Amygdala (tissue), 56 donors: ENCODE data around the gene TMEM198.

Experiments used
- DNase-seq, 56 donors: peaks; one replicate each; lab custom pipeline; 2025; lab: John Stamatoyannopoulos, UW

The TMEM198 gene

DNA sequence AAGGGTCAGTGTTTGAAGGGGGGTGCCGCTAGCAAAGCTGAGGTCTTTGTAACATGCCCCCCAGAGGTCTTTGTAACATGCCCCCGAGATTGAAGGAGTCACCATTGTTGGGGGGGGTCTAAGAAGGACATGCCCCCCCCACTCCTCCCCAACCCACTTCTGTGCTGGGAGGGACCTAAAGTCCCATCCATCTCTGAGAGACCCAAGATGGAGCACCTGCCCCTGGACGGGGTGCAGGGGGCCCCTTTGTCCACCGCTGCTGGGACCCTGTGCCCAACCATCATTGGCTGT lies 35.4 kb upstream of the TMEM198 start:
- no peak for DNase-seq

DNA sequence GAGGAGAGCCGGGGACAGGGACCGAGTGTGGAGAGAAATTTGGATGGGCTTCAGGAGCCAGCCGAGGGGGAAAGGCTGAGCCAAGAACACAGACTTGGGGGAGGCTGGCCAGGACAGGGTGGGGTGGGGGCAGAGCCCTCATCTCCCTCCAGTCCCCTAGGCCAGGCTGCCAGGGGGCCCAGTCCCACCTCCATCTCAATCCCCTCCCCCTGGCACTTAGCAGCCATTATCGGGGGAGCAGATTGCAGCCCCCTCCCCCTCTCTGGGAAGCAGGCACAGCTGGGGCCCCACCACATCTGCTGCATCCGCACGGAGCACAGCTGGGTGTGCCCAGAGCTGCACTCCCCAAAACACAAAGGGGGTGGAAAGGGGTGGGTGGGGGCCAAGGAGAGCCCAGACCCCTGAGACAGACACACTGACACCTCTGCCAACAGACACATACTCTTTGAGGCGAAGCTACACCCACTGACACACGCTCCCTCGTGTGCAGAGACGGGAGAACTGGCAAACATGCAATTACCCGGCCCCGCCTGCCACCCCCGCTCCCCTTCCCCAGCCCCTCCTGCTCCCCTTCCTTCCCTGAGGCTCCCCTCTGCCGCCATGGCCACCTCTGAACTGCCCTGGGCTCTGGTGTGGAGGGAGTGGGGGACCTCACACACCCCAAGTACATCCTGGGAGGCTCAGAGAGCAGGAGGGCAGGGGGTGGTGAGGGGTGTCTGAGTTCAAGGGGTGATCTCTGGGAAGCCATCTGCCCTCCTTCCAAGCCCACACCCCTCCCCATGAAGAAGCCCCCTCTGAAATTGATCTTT lies 34.7 kb upstream of the TMEM198 start:
- DNase-seq, result peak in 2 of 56 donors; percentile 30 to 61

DNA sequence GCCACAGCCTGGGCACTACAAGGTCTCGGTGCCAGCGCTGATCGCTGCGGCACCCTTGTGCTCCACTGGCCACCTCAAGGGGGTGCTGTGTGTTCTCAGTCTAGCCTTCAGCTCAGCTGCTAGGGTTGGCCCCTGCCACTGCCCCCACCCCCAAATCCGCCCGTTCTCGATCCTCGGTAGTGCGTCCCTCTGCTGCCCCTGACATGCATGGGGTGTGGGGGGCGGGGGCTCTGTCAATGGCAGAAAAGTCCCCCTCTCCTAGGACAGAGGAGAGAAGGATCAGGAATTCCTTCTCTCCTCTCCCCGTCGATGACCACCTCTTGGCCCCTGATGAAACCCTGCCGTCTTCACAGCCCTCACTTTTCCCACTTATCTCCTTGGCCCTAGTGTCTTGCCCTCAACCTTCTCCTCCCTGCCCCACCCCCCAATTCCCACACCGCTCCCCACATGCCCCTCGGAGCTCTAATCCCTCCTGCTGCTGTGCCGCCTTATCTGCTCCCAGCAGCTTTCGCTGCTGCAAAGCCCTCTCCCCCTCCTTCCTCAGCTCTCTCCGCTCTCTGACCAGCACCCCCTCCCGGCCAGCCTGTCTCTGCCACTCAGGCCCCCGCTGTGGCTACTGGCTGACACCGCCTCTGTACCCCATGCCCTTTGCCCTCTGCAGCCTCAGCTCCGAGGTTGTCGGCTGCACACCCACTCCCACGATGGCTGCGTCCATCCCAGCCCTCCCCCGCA lies 33.9 kb upstream of the TMEM198 start:
- DNase-seq, result peak in 41 of 56 donors; percentile 3 to 62 (median 41)

DNA sequence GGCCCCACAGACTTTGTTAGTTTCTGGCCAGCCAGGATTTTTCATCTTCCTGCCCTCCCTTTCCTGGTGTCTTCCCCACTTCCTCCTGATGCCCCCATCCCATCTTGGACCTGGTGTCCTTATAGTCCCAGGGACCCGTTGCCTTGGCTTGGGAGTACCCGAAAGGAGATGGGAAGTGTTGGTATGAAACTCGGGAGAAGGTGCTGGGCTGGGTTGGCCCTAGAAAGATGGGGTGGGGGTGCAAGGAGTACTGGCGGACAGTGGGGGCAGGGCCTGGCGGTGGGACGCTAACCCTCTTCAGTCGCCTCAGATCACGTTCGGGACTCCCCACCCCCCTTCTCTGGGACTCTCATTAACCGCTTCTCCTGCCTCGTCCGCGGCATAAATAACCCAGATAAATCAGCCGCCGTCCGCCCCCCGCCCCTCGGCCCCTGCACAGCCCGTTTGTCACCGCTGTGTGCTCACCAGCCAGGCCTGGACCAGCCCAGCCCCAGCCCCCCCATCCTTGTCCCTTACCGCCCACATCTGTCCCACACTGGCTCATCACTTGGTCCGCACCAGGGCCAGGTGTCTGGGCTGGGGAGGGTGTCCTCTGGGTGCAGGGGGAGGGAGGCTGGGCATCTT lies 33.2 kb upstream of the TMEM198 start:
- DNase-seq, result no peak

DNA sequence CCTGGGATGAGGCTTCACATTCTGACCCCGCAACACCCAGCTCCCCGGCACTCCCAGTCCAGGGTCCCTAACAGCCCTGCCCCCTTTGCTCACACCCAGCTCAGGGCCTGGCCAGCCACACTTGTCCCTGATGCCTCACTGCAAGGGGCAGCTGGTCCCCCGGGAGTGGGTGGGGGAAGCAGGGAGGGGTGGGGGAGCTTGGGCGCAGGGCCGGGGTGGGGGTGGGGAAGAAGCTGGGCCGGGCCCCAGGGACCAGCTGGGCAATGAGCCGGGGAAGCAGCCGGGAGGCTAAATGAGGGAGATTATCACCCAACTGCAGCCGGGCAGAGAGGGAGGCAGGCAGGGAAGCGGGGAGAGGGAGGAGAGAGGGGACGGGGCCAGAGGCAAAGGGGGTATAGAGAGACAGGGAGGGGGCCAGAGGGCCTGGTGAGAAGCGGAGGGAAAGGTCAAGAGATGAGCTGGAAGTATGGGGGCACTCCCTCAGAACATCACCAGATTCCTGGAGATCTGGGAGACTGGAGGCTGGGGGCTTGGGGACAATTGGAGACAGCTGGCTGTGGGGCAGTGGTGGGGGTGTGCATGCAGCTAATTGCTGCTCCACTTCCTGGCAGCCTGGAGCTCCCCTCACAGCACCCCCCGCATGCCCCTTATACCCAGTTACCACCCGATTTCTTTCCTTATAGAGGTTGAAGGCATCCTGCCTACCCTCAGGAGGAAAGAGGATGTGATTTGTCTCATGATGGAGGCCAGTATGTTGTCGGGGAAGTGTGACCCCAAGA lies 32.1 kb upstream of the TMEM198 start:
- DNase-seq, result peak in 6 of 56 donors; percentile 4 to 38 (median 18)

DNA sequence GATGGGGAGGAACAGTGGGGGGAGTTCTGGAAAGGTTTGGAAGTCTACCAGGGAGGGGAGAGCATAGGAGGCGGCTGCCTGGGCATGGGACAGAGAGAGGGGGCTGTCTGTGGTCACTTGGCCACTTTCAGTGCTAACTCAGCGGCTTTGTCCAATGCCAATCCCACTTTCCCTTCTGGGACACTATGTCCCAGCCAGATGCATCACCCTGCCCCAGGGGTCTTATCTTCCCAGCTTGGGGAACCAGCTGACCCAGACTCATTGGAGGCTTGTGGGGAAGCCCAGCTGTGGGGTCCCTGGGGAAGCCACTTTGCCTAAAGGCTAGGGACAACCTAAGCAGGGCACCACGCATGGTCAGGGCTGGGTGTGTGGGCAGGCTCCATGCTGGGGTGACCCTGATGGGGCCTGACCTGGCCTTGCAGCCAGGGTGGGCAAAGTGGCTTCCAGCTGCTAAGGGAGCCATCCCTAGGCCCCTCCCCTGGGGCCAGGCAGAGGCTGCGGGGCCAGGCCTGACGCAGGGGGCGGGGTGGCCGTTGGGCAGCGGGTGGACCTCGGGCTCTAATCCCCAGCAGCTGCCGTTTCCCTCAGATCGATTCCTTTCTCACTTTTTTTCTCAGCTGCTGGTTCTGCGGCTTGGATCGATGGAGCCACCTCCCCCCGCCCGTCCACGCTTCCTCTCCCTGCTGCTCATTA lies 31.2 kb upstream of the TMEM198 start:
- DNase-seq, result no peak

DNA sequence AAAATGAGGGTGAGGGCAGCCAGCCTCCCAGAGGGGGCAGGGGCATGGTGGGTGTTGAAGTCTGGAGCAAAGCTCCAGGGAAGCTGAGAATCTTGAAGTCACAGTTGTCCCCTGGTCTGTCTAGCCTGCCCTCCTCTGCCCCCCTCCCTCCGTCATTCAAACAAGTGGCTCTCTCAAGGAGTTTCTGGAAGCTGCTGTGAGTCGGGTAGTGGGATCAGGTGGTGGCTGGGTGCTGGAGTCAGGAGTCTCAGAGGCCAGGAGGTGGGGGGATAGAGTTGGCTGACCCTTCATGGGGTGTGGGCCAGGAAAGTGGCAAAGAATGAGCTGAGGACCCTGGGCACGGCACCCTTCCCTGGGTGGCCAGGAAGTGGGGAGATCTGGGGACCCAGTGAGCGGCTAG lies 30.0 kb upstream of the TMEM198 start:
- DNase-seq, result no peak

DNA sequence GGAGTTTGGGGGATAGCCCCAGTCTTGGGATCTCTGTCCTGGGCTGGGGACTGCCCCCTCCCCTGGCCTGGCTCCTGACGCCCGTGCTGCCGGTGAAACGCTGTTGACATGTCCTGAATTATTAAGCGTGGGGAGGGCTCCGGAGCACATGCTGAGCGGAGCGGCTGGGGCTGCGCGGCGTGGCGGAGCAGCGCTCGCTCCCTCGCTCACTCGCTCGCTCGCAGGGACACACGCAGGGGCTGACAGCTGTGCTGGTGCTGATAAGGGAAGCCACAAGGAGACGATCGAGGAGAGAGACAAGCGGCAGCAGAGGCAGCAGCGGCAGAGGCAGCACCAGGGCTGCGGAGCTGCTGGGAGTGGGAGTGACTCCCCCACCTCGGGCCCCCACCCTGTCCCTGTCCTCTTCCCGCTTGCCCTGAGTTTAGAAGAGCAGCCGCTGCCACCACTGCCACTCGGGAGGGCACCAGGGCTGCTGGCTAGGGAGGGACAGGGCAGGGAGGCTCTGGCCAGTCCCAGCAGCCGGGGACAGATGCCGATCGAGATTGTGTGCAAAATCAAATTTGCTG lies 29.5 kb upstream of the TMEM198 start, which contains the start of gene ASIC4:
TSS of gene ASIC4 (plus strand) at position 287 of the 566 bp plus-strand sequence. CDS start at position 530, 243 bp downstream.
- DNase-seq, result peak in 2 of 56 donors; percentile 11 to 23

DNA sequence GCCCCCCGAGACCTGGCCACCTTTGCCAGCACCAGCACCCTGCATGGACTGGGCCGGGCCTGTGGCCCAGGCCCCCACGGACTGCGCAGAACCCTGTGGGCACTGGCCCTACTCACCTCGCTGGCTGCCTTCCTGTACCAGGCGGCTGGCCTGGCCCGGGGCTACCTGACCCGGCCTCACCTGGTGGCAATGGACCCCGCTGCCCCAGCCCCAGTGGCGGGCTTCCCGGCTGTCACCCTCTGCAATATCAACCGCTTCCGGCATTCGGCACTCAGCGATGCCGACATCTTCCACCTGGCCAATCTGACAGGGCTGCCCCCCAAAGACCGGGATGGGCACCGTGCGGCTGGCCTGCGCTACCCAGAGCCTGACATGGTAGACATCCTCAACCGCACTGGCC lies 29.0 kb upstream of the TMEM198 start:
- DNase-seq, result no peak

DNA sequence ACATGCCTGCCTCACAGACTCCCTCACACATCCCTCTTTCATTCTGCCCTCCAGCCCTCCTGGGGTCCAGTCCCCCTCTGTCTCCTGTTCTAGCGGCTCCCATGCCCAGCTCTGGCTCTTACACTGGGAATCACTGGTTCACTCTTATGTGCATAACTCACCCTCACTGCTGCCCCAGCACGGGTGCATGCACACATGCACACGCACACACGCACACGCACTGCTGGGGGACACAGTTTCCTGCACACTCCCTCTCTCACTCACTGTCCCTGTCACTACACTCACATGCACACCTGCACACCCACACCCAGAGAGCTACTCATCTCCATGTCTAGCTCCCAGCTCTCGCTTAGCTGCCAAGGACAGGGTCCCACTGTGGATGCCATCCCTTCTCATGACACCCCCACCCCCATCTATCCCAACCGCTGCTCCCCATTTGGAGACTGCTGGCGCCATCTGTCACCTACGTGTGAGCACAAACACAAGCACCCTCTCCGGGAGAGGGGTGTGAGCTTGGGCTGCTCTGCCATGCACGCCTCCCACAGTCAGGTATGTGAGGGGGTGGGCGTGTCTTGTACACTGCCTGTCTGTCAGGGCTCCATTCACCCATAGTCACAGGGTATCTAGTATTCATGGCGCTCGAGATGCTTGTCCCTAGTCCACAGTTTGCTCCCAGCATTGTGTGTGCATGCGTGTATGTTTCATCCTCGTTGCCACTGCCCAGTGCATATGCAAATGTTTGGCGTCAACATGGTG lies 27.8 kb upstream of the TMEM198 start:
- no peak for DNase-seq

DNA sequence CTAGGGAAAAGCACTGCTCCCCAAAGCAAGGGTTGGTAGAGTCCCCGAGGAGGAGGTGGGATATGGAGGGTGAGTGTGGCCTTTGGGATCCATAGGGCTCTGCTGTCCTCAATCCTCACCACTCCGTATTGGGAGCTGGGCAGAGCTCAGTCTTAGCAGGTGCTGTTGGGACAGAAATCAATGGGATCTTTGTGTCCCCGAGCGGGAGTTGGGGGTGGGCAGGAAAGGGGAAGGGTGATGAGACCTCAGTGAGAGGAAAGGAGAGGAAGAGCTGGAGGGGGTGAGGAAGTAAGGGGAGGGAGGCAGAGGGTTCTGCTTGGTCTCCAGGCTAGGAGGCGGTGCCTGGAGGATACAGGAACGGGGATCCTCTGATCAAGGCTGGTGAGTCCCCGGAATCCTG lies 26.9 kb upstream of the TMEM198 start:
- no peak for DNase-seq

DNA sequence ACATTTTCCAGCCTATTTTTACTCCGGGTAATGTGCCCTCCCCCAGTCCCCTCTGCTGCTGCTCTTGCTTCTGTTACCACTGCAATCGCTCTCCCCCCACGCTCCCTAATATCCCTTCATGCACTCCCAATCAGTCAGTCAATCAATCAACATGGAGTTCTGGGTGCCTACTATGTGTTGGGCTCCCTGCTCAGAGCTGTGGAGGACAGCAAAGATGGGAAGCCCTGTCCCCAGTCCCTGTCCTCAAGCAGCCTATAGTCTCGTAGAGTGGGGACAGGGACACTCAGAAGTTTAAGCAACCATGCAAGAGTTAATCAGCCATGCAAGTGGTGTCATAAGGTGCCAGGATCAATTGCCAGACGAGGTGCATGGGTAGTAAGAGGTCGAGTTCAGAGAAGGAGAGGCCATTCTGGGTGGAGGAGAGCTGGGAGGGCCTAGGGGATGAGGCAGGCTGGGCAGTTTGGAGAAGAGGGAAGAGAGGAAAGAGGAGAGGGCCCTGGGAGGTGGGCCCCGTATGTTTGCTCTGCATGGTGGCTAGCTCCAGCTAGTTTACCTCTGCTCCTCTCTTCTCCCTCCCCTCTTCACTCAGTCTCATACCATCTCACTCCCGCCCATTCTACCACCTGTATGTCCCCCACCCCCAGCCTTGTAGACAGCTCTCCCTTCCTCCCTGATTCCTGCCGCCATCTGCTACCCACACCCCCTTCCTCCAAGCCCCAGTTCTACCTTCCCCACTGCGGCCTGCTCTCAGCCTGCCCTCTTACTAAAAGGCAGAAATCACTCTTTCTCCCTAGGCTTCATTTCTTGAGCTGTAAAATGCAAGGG lies 25.7 kb upstream of the TMEM198 start:
- DNase-seq, result no peak

DNA sequence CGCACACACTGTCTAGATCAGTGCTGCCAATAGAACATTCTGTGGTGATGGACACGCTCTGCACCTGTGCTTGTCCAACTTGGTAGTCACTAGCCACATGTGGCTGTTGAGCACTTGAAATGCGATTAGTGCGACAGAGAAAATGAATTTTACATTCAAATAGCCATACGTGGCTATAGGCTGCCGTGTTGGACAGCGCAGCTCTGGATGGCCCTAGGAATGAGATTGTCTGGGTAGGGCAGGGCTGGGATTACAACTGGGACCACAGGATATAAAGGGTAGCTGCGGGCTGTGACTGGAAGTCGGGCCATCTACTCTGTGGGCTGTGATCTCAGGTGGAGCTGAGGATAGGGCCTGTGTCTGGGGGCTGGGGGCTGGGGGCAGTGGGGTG lies 24.3 kb upstream of the TMEM198 start:
- no peak for DNase-seq

DNA sequence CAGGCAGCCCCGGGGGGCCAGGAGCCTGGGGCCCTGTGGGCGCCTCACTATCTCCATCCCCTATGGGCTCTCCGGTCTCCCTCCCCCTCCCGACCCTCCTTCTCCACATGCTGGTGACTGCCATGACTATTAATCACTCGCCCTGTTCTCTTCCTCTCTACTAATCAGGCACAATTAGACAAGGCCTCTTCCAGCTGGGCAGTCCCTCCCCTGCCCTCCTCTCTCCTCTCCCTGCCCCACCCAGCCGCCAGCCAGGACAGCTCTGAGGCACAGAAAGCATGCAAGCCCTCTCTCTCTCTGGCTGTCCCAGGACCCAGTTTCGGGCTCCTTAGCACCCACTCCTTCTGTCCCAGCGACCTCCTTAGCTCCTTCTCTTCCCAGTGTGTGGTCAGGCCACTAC lies 23.7 kb upstream of the TMEM198 start:
- DNase-seq, result no peak

DNA sequence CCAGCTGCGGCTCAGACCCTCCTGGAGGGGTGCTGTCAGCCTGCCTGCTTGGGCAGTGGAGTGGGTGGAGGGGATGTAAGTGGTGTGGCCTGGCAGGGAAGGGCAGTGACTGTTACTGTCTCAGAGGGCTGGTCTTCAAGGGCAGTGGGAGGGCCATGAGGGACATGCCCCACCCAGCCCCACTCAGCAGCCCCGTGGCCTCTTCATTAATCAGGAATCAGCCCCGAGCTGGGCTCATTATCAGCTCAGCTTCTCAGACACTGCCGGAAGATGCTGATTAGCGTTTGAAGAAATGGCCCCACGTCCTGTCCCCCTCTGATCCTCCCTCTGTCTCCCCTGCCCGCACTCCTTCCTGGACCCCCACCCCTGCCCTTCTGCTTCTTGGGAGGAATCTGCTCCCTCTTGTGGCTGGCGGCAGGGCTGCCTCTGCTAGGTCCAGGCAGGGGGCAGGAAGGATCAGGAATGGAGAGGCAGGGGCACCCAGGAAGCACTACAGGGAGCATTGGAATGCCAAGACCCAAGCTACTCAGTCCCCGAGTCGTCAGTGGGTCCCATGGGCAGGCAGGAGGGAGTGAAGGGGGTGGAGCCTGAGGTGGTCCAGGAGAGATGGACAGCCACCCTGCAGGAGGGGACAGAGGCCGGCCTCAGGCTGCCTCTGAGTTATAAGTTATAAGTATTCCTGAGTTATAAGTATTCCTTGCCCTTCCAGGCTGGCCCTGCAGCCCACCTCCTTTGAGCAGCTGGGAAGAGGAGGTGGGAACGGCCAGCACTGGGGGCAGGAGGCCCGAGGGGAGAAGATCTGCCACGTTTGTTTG lies 22.6 kb upstream of the TMEM198 start:
- peak in 11 of 56 donors; percentile 8 to 40 (median 16) for DNase-seq

DNA sequence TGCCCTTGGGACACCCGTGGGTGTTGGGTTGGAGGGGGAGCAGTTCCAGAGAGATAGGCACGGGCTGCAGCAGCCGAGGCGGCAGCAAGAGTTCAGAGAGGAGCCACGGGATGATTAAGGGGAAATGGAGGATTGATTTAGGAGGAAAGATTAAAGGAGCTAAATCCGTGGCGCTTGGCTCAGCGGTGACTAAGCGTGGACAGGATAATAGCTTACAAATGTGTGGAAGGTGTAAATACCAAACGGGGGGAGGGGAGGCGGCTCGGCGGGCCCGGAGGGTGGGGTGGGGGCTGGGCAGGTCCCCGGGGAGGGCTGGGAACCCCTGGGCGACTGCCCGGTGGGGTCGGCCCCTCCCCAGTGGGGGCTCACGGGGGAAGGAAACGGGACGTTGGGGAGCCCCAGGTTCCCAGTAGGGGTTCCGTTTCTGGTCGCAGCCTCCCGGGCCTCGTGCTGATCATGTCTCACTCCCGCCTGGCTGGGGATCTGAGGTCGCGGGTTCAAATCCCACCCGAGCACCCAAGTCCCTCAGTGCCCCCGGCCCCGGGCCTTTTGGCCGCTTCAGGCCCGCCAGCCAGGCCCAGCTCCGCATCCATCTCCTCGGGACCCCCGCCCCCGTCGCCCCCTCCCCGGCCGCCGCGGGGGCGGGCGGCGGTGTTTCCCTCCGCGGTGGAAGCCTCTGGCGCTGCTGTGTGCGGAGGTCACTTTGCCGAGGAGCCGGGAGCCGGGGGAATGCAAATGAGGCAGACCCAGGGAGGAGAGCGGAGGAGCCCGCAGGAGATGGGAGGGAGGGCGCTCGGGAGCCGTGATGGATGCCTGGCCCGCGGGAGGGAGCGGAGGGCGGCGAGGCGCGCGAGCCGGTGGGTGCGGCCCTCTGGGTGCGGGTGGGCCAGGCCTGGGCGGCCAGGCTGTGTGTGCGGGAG lies 21.5 kb upstream of the TMEM198 start:
- DNase-seq, result peak in 17 of 56 donors; percentile 4 to 40 (median 26)
